SK-N-SH treated with all-trans-retinoic acid at 6 μM for 48 hours (cell line): ENCODE measurements around the gene CHTF18.

Source experiments
- ATAC-seq: fragments of 200-7000 bp; cut with Tn5 transposase; 3 replicates; pipeline ENCODE4 v1.9.1; 2020; ENCODE audit warnings: mild to moderate bottlenecking, moderate library complexity
- ARNTL ChIP-seq: fragments of 450-650 bp; formaldehyde crosslinking; IDR thresholded peaks from 2 replicates; pipeline ENCODE4 v1.5.0; 2020; ENCODE audit warnings: low read depth, mild to moderate bottlenecking, moderate library complexity, borderline replicate concordance
- BACH2 ChIP-seq: fragments of 250-450 bp; sonication (Bioruptor Pico); IDR thresholded peaks from 2 replicates; pipeline ENCODE4 v1.9.0; 2021; ENCODE audit warnings: mild to moderate bottlenecking, borderline replicate concordance
- CREB5 ChIP-seq: fragments of 250-450 bp; sonication (Bioruptor Pico); IDR thresholded peaks from 2 replicates; pipeline ENCODE4 v1.5.1; 2020; ENCODE audit warnings: low read depth, mild to moderate bottlenecking, moderate library complexity
- CSDC2 ChIP-seq: fragments of 250-450 bp; sonication (Bioruptor Pico); IDR thresholded peaks from 2 replicates; pipeline ENCODE4 v1.5.0; 2020; ENCODE audit warnings: mild to moderate bottlenecking, moderate library complexity
- CSRNP3 ChIP-seq: fragments of 250-450 bp; sonication (Bioruptor Pico); IDR thresholded peaks from 2 replicates; pipeline ENCODE4 v1.5.1; 2021; ENCODE audit warnings: mild to moderate bottlenecking, moderate library complexity
- ESRRG ChIP-seq: fragments of 250-450 bp; sonication (Bioruptor Pico); IDR thresholded peaks from 2 replicates; pipeline ENCODE4 v1.6.1; 2021; ENCODE audit warnings: mild to moderate bottlenecking
- ISL1 ChIP-seq: fragments of 250-450 bp; sonication (Bioruptor Pico); IDR thresholded peaks from 2 replicates; pipeline ENCODE4 v2.1.2; 2022; ENCODE audit warnings: mild to moderate bottlenecking, moderate library complexity
- OSR1 ChIP-seq: fragments of 250-450 bp; sonication (Bioruptor Pico); IDR thresholded peaks from 2 replicates; pipeline ENCODE4 v1.8.0; 2022; ENCODE audit warnings: moderate library complexity, mild to moderate bottlenecking, inconsistent platforms
- PATZ1 ChIP-seq: fragments of 250-450 bp; sonication (Bioruptor Pico); IDR thresholded peaks from 2 replicates; pipeline ENCODE4 v1.8.0; 2020; ENCODE audit warnings: mild to moderate bottlenecking, moderate library complexity, borderline replicate concordance
- POU6F1 ChIP-seq: fragments of 250-450 bp; sonication (Bioruptor Pico); IDR thresholded peaks from 2 replicates; pipeline ENCODE4 v1.8.0; 2021; ENCODE audit warnings: low read depth, mild to moderate bottlenecking, moderate library complexity, borderline replicate concordance
- PPARA ChIP-seq: fragments of 250-450 bp; sonication (Bioruptor Pico); IDR thresholded peaks from 2 replicates; pipeline ENCODE4 v1.5.0; 2020; ENCODE audit warnings: mild to moderate bottlenecking, borderline replicate concordance
- RARB ChIP-seq: fragments of 250-450 bp; sonication (Bioruptor Pico); IDR thresholded peaks from 2 replicates; pipeline ENCODE4 v1.8.0; 2021; ENCODE audit warnings: mild to moderate bottlenecking, moderate library complexity
- SNAI2 ChIP-seq: fragments of 250-450 bp; sonication (Bioruptor Pico); IDR thresholded peaks from 2 replicates; pipeline ENCODE4 v1.5.0; 2020; ENCODE audit warnings: mild to moderate bottlenecking, moderate library complexity
- TOX ChIP-seq: fragments of 250-450 bp; sonication (Bioruptor Pico); IDR thresholded peaks from 2 replicates; pipeline ENCODE4 v1.8.0; 2021; ENCODE audit warnings: mild to moderate bottlenecking, moderate library complexity, borderline replicate concordance
- TSHZ2 ChIP-seq: fragments of 250-450 bp; sonication (Bioruptor Pico); IDR thresholded peaks from 2 replicates; pipeline ENCODE4 v1.5.0; 2020; ENCODE audit warnings: mild to moderate bottlenecking, moderate library complexity
- ZFP3 ChIP-seq: fragments of 250-450 bp; sonication (Bioruptor Pico); IDR thresholded peaks from 2 replicates; pipeline ENCODE4 v1.5.0; 2020; ENCODE audit warnings: mild to moderate bottlenecking, moderate library complexity
- ZNF565 ChIP-seq: fragments of 450-650 bp; formaldehyde crosslinking; conservative IDR thresholded peaks from 2 replicates; pipeline ENCODE4 v1.5.0; 2020; ENCODE audit warnings: low read depth, mild to moderate bottlenecking, moderate library complexity
- ZNF70 ChIP-seq: fragments of 450-650 bp; formaldehyde crosslinking; IDR thresholded peaks from 2 replicates; pipeline ENCODE4 v1.5.0; 2020; ENCODE audit warnings: mild to moderate bottlenecking, moderate library complexity
- ZNF8 ChIP-seq: fragments of 450-650 bp; formaldehyde crosslinking; IDR thresholded peaks from 2 replicates; pipeline ENCODE4 v1.5.0; 2020; ENCODE audit warnings: mild to moderate bottlenecking, moderate library complexity

Gene CHTF18

GRCh38 chr16:840561-841454 is 52.4 kb downstream of the CHTF18 start (continued):
- TF ChIP-seq CSRNP3 (no peak), CREB5 (no peak), OSR1 (CRISPR knock-in tag) (no peak), ZNF70 (no peak), SNAI2 (CRISPR knock-in tag) (no peak), CSDC2 (CRISPR knock-in tag) (no peak), TOX (CRISPR knock-in tag) (no peak), BACH2 (CRISPR knock-in tag) (no peak)

GRCh38 chr16:841455-842060 is 53.1 kb downstream of the CHTF18 start:
- TF ChIP-seq TSHZ2 (no peak), ESRRG (no peak), RARB (CRISPR knock-in tag) (no peak), CSDC2 (CRISPR knock-in tag) (no peak), ARNTL (no peak), CREB5 (no peak), OSR1 (CRISPR knock-in tag) (no peak), ZFP3 (no peak)
- no peak for ATAC-seq

- TF ChIP-seq ZFP3 (no peak), ISL1 (CRISPR knock-in tag) (no peak), OSR1 (CRISPR knock-in tag) (no peak), PATZ1 (CRISPR knock-in tag) (no peak), PPARA (CRISPR knock-in tag) (no peak), BACH2 (CRISPR knock-in tag) (no peak), ZNF565 (CRISPR knock-in tag) (no peak), TOX (CRISPR knock-in tag) (no peak), CSRNP3 (no peak), POU6F1 (CRISPR knock-in tag) (no peak), ZNF8 (CRISPR knock-in tag) (no peak), ESRRG (no peak), CSDC2 (CRISPR knock-in tag) (no peak)
- peak; percentile 10; the same call in 1 of the 3 replicates for ATAC-seq
Measured at GRCh38 chr16:842061-842476, 53.6 kb downstream of the CHTF18 start.
